GM23338 (cell line): Measurements from ENCODE around the gene SMPD4. TPM values are rescaled to one million over a fixed set of nuclear protein-coding genes. Genes with fewer than 3 reads are reported as not detected.
"Not testable (repeated sequence)": the region's sequence is repeated elsewhere in the genome, so short reads cannot be mapped to it uniquely, and the experiment has no call there.

ENCODE experiments used
- ATAC-seq: fragments of 200-7000 bp; cut with Tn5 transposase; 3 replicates; pipeline ENCODE4 v1.9.1; 2020
- DNase-seq: peaks from one replicate; pipeline ENCODE4 v3.0.0-alpha.2; 2015; ENCODE audit warnings: low spot score
- H2AFZ ChIP-seq: fragments of 200-600 bp; sonication (generic); 2 replicates; pipeline ENCODE4 v1.8.0; 2016; ENCODE audit warnings: antibody characterized with exemption, mild to moderate bottlenecking, moderate library complexity
- H3F3A ChIP-seq: fragments of 200-600 bp; sonication (generic); replicated peaks from 2 replicates; pipeline ENCODE4 v1.8.0; 2017; ENCODE audit warnings: antibody characterized with exemption, mixed run types, low read depth
- H3K27ac ChIP-seq: fragments of 200-600 bp; sonication (generic); 2 replicates; pipeline ENCODE4 v1.6.1; 2016; ENCODE audit warnings: low read depth
- H3K27me3 ChIP-seq: fragments of 200-600 bp; sonication (generic); 2 replicates; pipeline ENCODE4 v1.8.0; 2016; ENCODE audit warnings: mild to moderate bottlenecking, mixed run types, moderate library complexity; ENCODE audit not compliant: insufficient read depth
- H3K36me3 ChIP-seq: fragments of 200-600 bp; sonication (generic); 2 replicates; pipeline ENCODE4 v1.8.0; 2016; ENCODE audit warnings: mild to moderate bottlenecking; ENCODE audit not compliant: insufficient read depth
- H3K4me1 ChIP-seq: fragments of 200-600 bp; sonication (generic); 2 replicates; pipeline ENCODE4 v1.8.0; 2016; ENCODE audit warnings: mild to moderate bottlenecking, moderate library complexity; ENCODE audit not compliant: insufficient read depth
- H3K4me2 ChIP-seq: fragments of 200-600 bp; sonication (generic); 2 replicates; pipeline ENCODE4 v1.7.1; 2017; ENCODE audit warnings: mixed run types
- H3K4me3 ChIP-seq: fragments of 200-600 bp; sonication (generic); 2 replicates; pipeline ENCODE4 v1.6.1; 2016; ENCODE audit warnings: mixed run types
- H3K79me2 ChIP-seq: fragments of 200-600 bp; sonication (generic); replicated peaks from 2 replicates; pipeline ENCODE4 v1.8.0; 2017; ENCODE audit warnings: mild to moderate bottlenecking; ENCODE audit not compliant: insufficient read depth
- H3K9me2 ChIP-seq: fragments of 200-600 bp; sonication (generic); 2 replicates; pipeline ENCODE4 v1.8.0; 2017; ENCODE audit not compliant: insufficient read depth
- H4K20me1 ChIP-seq: fragments of 200-600 bp; sonication (generic); replicated peaks from 2 replicates; pipeline ENCODE4 v1.8.0; 2017; ENCODE audit warnings: mild to moderate bottlenecking; ENCODE audit not compliant: insufficient read depth
- H3K27ac Mint-ChIP-seq: 2 replicates; pipeline ENCODE4 v1.8.0; 2020; ENCODE audit warnings: inconsistent platforms, mild to moderate bottlenecking, moderate library complexity, mixed read lengths
- H3K27me3 Mint-ChIP-seq: 3 replicates; pipeline ENCODE4 v1.8.0; 2022; ENCODE audit warnings: low read depth, mild to moderate bottlenecking, moderate library complexity, mixed read lengths, inconsistent platforms; ENCODE audit not compliant: insufficient read depth, poor library complexity
- H3K36me3 Mint-ChIP-seq: 3 replicates; pipeline ENCODE4 v1.8.0; 2021; ENCODE audit warnings: low read depth, mild to moderate bottlenecking, inconsistent platforms, moderate library complexity, mixed read lengths
- H3K4me1 Mint-ChIP-seq: 3 replicates; pipeline ENCODE4 v1.8.0; 2020; ENCODE audit warnings: mild to moderate bottlenecking, inconsistent platforms, mixed read lengths
- H3K4me3 Mint-ChIP-seq: 3 replicates; pipeline ENCODE4 v1.8.0; 2021; ENCODE audit warnings: moderate library complexity, mild to moderate bottlenecking, inconsistent platforms, mixed read lengths
- H3K9me3 Mint-ChIP-seq: 3 replicates; pipeline ENCODE4 v1.8.0; 2020; ENCODE audit warnings: moderate library complexity, mild to moderate bottlenecking, inconsistent platforms, mixed read lengths
- polyA plus RNA-seq: library from polyadenylated mRNA; unstranded; fragments of >200 nt; fragmentation: Nextera tagmentation; extraction: Ambion mirVana; gene quantifications from 2 replicates; pipeline ENCODE4 v1.2.1, GENCODE V29; 2016
- total RNA-seq: library from RNA; depleted of rRNA; stranded (reverse); fragments of >200 nt; shearing (Covaris generic); gene quantifications from 2 replicates; pipeline ENCODE4 v1.2.3, GENCODE V29; 2014

Gene SMPD4
- total and polyA plus RNA-seq, 2 experiments from 2014 or later: 44.2 to 98.6 TPM

DNA sequence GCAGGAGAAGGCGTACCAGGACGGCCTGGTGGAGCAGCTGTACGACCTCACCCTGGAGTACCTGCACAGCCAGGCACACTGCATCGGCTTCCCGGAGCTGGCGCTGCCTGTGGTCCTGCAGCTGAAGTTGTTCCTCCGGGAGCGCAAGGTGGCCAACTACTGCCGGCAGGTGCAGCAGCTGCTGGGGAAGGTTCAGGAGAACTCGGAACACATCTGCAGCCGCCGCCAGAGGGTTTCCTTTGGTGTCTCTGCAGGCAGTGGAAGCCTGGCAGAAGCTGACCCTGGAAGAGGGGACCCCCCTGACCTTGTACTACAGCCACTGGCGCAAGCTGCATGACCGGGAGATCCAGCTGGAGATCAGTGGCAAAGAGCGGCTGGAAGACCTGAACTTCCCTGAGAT is 49.5 kb upstream of the SMPD4 start:
- not testable (repeated sequence) for H3K9me3 Mint-ChIP-seq, H3K27ac Mint-ChIP-seq, H3K27me3 Mint-ChIP-seq, H3K79me2 ChIP-seq, H3K9me2 ChIP-seq, H3K4me1 ChIP-seq, ATAC-seq, H4K20me1 ChIP-seq, H3K4me2 ChIP-seq, H2AFZ ChIP-seq, H3K36me3 ChIP-seq, H3K27me3 ChIP-seq, H3K4me3 ChIP-seq, DNase-seq, H3K4me3 Mint-ChIP-seq, H3K27ac ChIP-seq, H3K36me3 Mint-ChIP-seq, H3K4me1 Mint-ChIP-seq, H3F3A ChIP-seq

GRCh38 chr2:130230376-130230775 is 49.0 kb upstream of the SMPD4 start:
- not testable (repeated sequence) for H3K9me2 ChIP-seq, H3F3A ChIP-seq, H3K4me3 Mint-ChIP-seq, H3K27ac ChIP-seq, H4K20me1 ChIP-seq, H3K36me3 Mint-ChIP-seq, ATAC-seq, H3K79me2 ChIP-seq, H3K4me1 ChIP-seq, DNase-seq, H3K4me1 Mint-ChIP-seq, H3K27me3 ChIP-seq, H3K9me3 Mint-ChIP-seq, H3K4me2 ChIP-seq, H3K4me3 ChIP-seq, H2AFZ ChIP-seq, H3K27me3 Mint-ChIP-seq, H3K36me3 ChIP-seq, H3K27ac Mint-ChIP-seq

DNA sequence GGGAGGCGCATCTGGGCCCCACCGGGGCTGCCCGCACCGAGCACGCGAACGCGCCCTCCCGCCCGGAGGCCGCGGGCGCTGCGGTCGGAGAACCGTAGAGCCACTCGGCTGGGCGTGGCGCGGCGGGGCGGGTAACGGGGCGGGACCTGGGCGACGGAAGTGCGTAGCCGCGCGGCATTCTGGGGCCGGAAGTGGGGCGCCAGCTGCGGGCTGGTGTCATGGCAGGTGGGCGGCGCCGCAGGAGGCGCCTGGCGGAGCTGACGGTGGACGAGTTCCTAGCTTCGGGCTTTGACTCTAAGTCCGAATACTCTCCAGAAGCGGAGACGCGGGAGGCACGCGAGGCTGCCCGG is 47.7 kb upstream of the SMPD4 start:
- not testable (repeated sequence) for H3K36me3 Mint-ChIP-seq, H3K4me1 ChIP-seq, H3K36me3 ChIP-seq, H3K27me3 ChIP-seq, H3K27ac Mint-ChIP-seq, H3K27ac ChIP-seq, H3K27me3 Mint-ChIP-seq, H3K4me1 Mint-ChIP-seq, H2AFZ ChIP-seq, H3K79me2 ChIP-seq, H3K4me3 Mint-ChIP-seq, H3K9me3 Mint-ChIP-seq, H3K4me3 ChIP-seq, H4K20me1 ChIP-seq, H3K4me2 ChIP-seq, H3K9me2 ChIP-seq, H3F3A ChIP-seq
- ATAC-seq (peak; percentile 65), DNase-seq (peak; percentile 64)

DNA sequence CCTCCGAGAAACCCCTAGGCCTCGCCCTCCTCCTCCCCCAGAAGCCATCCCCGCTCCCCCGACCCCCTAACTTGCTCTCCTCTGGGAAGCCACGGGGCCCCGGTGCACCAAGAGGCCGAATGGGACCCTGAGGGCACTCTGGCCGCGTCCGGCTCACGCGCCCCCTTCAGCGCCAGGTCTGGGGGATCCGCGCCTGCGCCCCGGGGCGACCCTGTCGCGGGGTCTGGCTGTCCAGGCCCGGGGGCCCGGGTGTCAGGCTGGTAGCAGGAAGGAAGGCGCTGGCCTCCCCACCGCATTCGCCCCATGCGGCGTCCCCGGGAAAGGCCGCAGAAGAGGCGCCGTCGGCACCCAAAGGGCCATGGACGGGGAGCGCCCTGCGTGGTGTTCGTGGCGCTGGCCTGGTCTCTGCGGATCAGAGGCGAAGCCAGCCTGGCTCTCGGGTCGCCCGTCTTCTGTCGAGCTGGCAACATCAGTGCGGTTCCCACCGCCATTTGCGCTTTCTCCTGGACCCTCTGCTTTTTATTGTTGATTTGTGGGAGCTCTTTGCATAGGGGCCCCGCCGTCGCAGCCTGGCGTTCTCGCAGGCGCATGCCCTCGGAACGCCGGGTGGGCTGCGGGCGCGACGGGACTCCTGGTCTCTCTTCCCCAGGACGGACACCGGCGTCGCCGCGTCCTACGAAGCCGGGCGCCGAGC is 47.2 kb upstream of the SMPD4 start:
- not testable (repeated sequence) for ATAC-seq, H3K27ac ChIP-seq, H2AFZ ChIP-seq, H3K4me1 Mint-ChIP-seq, H3K9me3 Mint-ChIP-seq, DNase-seq, H3K4me2 ChIP-seq, H3K27ac Mint-ChIP-seq, H4K20me1 ChIP-seq, H3K9me2 ChIP-seq, H3K27me3 Mint-ChIP-seq, H3K36me3 ChIP-seq, H3K4me3 ChIP-seq, H3K4me3 Mint-ChIP-seq, H3K4me1 ChIP-seq, H3K79me2 ChIP-seq, H3K27me3 ChIP-seq, H3K36me3 Mint-ChIP-seq, H3F3A ChIP-seq

DNA sequence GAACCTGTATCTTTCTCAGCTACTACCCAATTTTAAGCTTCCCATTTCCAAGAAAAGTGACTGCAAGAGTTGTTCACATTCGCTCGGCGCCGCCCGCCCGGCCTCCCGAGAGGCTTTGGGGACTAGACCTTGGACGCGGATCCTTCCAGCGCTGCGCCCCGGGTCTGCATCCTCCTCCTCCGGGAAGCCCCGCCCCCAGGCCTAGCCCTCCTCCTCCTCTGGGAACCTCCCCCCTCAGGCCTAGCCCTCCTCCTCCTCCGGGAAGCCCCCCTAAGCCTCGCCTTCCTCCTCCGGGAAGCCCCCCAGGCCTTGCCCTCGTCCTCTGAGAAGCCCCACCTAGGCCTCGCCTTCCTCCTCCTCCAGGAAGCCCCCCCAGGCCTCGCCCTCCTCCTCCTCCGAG is 46.6 kb upstream of the SMPD4 start:
- not testable (repeated sequence) for H3K36me3 Mint-ChIP-seq, H3F3A ChIP-seq, H3K4me1 ChIP-seq, H3K36me3 ChIP-seq, H2AFZ ChIP-seq, H3K79me2 ChIP-seq, H3K4me3 Mint-ChIP-seq, H3K4me3 ChIP-seq, H3K9me2 ChIP-seq, H3K27ac Mint-ChIP-seq, H3K27me3 Mint-ChIP-seq, H3K27me3 ChIP-seq, H3K27ac ChIP-seq, H3K4me1 Mint-ChIP-seq, H3K9me3 Mint-ChIP-seq, H4K20me1 ChIP-seq, H3K4me2 ChIP-seq
- DNase-seq (peak; percentile 25), ATAC-seq (peak; percentile 38; the same call in 2 of the 3 replicates)

- not testable (repeated sequence) for H3K27me3 Mint-ChIP-seq, H4K20me1 ChIP-seq, H3K36me3 Mint-ChIP-seq, H3K27ac Mint-ChIP-seq, H3K27me3 ChIP-seq, H3K36me3 ChIP-seq, H3K4me1 ChIP-seq, ATAC-seq, H3K4me1 Mint-ChIP-seq, H3F3A ChIP-seq, H3K9me3 Mint-ChIP-seq, H3K79me2 ChIP-seq, H3K9me2 ChIP-seq, H2AFZ ChIP-seq, DNase-seq, H3K4me3 ChIP-seq, H3K27ac ChIP-seq, H3K4me3 Mint-ChIP-seq, H3K4me2 ChIP-seq
These were observed 41.1 kb upstream of the SMPD4 start for GRCh38 chr2:130222523-130222922.

- not testable (repeated sequence) for H3K27ac ChIP-seq, H3K9me3 Mint-ChIP-seq, H3K4me3 Mint-ChIP-seq, H3K79me2 ChIP-seq, H3K4me3 ChIP-seq, H3F3A ChIP-seq, H3K36me3 Mint-ChIP-seq, H3K4me2 ChIP-seq, H2AFZ ChIP-seq, H3K36me3 ChIP-seq, H3K27ac Mint-ChIP-seq, H3K4me1 Mint-ChIP-seq, DNase-seq, ATAC-seq, H4K20me1 ChIP-seq, H3K4me1 ChIP-seq, H3K9me2 ChIP-seq, H3K27me3 ChIP-seq, H3K27me3 Mint-ChIP-seq
These were observed 39.1 kb upstream of the SMPD4 start for GRCh38 chr2:130220505-130220904.
